Measurements from ENCODE around the gene PRKAB2.

DNA sequence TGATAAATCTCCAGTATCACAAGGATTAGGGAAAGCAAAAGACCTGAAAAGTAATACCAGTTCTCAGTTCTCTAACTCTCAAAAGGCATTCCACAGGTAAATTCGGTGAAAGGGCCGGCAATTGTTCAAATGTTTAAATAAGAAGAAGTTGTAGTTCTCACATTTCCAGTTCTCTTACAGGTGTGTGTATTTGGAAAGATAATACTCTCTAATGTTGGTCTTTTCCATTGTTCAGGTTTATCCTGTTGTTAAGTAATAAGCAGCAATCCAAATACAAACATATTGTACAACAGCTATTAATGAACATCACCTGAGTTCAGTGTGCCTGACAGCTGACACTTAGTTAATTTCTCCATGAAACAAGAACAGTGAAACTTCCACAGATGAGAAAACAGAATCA lies 13.2 kb upstream of the PRKAB2 start:
- TF ChIP-seq POLR2A (IDR thresholded peaks at IDR 0.05; ENCODE audit: low read depth, low read length) (no peak), TAF1 (IDR thresholded peaks at IDR 0.05; ENCODE audit: borderline replicate concordance, low read depth, low read length) (no peak)
